HG02610 (cell line): ENCODE measurements around the gene HSPA2.
"Not testable (repeated sequence)": the region's sequence is repeated elsewhere in the genome, so short reads cannot be mapped to it uniquely, and the experiment has no call there.

Source experiments
- ATAC-seq: cut with Tn5 transposase; IDR thresholded peaks from one replicate; pipeline ENCODE4 v1.9.1; 2021; ENCODE audit warnings: mild to moderate bottlenecking, moderate library complexity; ENCODE audit not compliant: unreplicated experiment

HSPA2 gene

GRCh38 chr14:64513271-64513670 lies 27.3 kb upstream of the HSPA2 start:
- no peak for ATAC-seq

- ATAC-seq, result no peak
Observed at GRCh38 chr14:64515053-64515452, 25.5 kb upstream of the HSPA2 start.

GRCh38 chr14:64516969-64517368 lies 23.6 kb upstream of the HSPA2 start:
- peak; percentile 41 for ATAC-seq

- ATAC-seq, result not testable (repeated sequence)
Observed at GRCh38 chr14:64517667-64518066, 22.9 kb upstream of the HSPA2 start.

- no peak for ATAC-seq
Observed at GRCh38 chr14:64518229-64518628, 22.3 kb upstream of the HSPA2 start.

GRCh38 chr14:64520699-64521098 lies 19.8 kb upstream of the HSPA2 start:
- ATAC-seq, result no peak

- ATAC-seq, result no peak
Observed at GRCh38 chr14:64522591-64523355, 17.8 kb upstream of the HSPA2 start.

- no peak for ATAC-seq
Observed at GRCh38 chr14:64525354-64525753, 15.2 kb upstream of the HSPA2 start.

GRCh38 chr14:64531567-64531966 lies 9.0 kb upstream of the HSPA2 start:
- no peak for ATAC-seq

GRCh38 chr14:64536488-64537245 lies 3.9 kb upstream of the HSPA2 start:
- ATAC-seq, result no peak

GRCh38 chr14:64541261-64541971 lies 875 bp downstream of the HSPA2 start:
- ATAC-seq, result no peak

- no peak for ATAC-seq
Observed at GRCh38 chr14:64541972-64542835, 1.7 kb downstream of the HSPA2 start.

- no peak for ATAC-seq
Observed at GRCh38 chr14:64542836-64543201, 2.3 kb downstream of the HSPA2 start.

GRCh38 chr14:64544607-64545312 lies 4.2 kb downstream of the HSPA2 start:
- no peak for ATAC-seq

GRCh38 chr14:64549016-64549415 lies 8.5 kb downstream of the HSPA2 start:
- no peak for ATAC-seq

GRCh38 chr14:64549791-64550620 lies 9.5 kb downstream of the HSPA2 start, which contains the start of gene PPP1R36:
PPP1R36 (plus strand) TSS chr14:64549961; CDS start chr14:64549998, 37 bp downstream.
- peak; percentile 46 for ATAC-seq

- no peak for ATAC-seq
Observed at GRCh38 chr14:64550621-64551333, 10.2 kb downstream of the HSPA2 start.

GRCh38 chr14:64554556-64554955 lies 14.0 kb downstream of the HSPA2 start:
- ATAC-seq, result no peak
